Tibial nerve (tissue), 4 donors: ENCODE results near the gene MELTF. TPM values are rescaled to one million over a fixed set of nuclear protein-coding genes. Genes with fewer than 3 reads are reported as not detected.

ENCODE experiments used
- DNase-seq, 2 donors: peaks; one replicate each; pipeline ENCODE4 v3.0.0-alpha.2; 2019; ENCODE audit warnings: low spot score in 2 of 2
- H3K27ac ChIP-seq, 4 donors: fragments of 200-600 bp; sonication (generic) in 3 of 4; one replicate each; pipeline ENCODE4 v1.5.1; 2017 to 2019; ENCODE audit warnings: mild to moderate bottlenecking in 1 of 4
- H3K27me3 ChIP-seq, 2 donors: fragments of 200-600 bp; sonication (generic) in 1 of 2; one replicate each; pipeline versions ENCODE4 v1.5.1 to v1.6.0; 2017 to 2019
- H3K36me3 ChIP-seq, 3 donors: fragments of 200-600 bp; sonication (generic); one replicate each; pipeline ENCODE4 v1.5.1; 2018 to 2019
- H3K4me1 ChIP-seq, 4 donors: fragments of 200-600 bp; sonication (generic) in 3 of 4; one replicate each; pipeline ENCODE4 v1.5.1; 2017 to 2019
- H3K4me3 ChIP-seq, 4 donors: fragments of 200-600 bp; sonication (generic) in 3 of 4; one replicate each; pipeline ENCODE4 v1.5.1; 2017 to 2019; ENCODE audit warnings: mild to moderate bottlenecking in 1 of 4, moderate library complexity in 1 of 4
- H3K9me3 ChIP-seq, 4 donors: fragments of 200-600 bp; sonication (generic) in 3 of 4; one replicate each; pipeline ENCODE4 v1.5.1; 2017 to 2019
- CTCF ChIP-seq, 5 experiments: fragments of 200-600 bp in 3 of 5; fragments of 450-650 bp in 2 of 5; sonication (generic) in 3 of 5; IDR thresholded peaks; one replicate each; pipeline ENCODE4 v1.5.1; 2016 to 2019; ENCODE audit warnings: antibody characterized with exemption in 5 of 5, mild to moderate bottlenecking in 3 of 5, moderate library complexity in 2 of 5
- EP300 ChIP-seq, 2 donors: sonication (generic); formaldehyde crosslinking; IDR thresholded peaks; one replicate each; pipeline ENCODE4 v1.6.1; 2017; ENCODE audit warnings: antibody characterized with exemption in 2 of 2, mild to moderate bottlenecking in 1 of 2
- POLR2A ChIP-seq, 2 donors: fragments of 450-650 bp; IDR thresholded peaks; one replicate each; pipeline ENCODE4 v1.6.1; 2017; ENCODE audit warnings: antibody characterized with exemption in 2 of 2, mild to moderate bottlenecking in 2 of 2, moderate library complexity in 2 of 2
- WGBS, 2 donors: methylation state at CpG; one replicate each; pipeline ENCODE4 v1.1.5; 2018; 5-methylcytosine and 5-hydroxymethylcytosine counted together
- total RNA-seq, 4 donors: library from RNA; depleted of rRNA; stranded (reverse); fragments of >200 nt; gene quantifications; one replicate each; pipeline ENCODE4 v1.1.0, GENCODE V29; 2016

The MELTF gene
- total RNA-seq, 4 donors from 2014 or later = 3.3 to 8.8 (median 7.0) TPM

GRCh38 chr3:196975349-196975748, 54.3 kb downstream of the MELTF start:
- peaks cover 0 to 7% (median 0%) of the 10 kb centered on the region in 4 donors for H3K4me1 ChIP-seq
- H3K4me3 ChIP-seq = no peak overlapping the region
- H3K36me3 ChIP-seq = no peaks in the 10 kb centered on the region
- no peaks in the 10 kb centered on the region for H3K27me3 ChIP-seq
- 58 to 61% methylated on average over 4 of the region's 4 CpGs for WGBS, 2 donors
- no peaks in the 10 kb centered on the region for H3K9me3 ChIP-seq
- DNase-seq = no peak
- H3K27ac ChIP-seq = no peak overlapping the region
- TF ChIP-seq POLR2A (IDR thresholded peaks at IDR 0.05) = no peak
- TF ChIP-seq EP300 (IDR thresholded peaks at IDR 0.05) = no peak
- no peak for TF ChIP-seq CTCF (IDR thresholded peaks at IDR 0.05)

GRCh38 chr3:196974661-196975060, 55.0 kb downstream of the MELTF start:
- H3K27me3 ChIP-seq = no peaks in the 10 kb centered on the region
- H3K9me3 ChIP-seq = no peaks in the 10 kb centered on the region
- TF ChIP-seq POLR2A (IDR thresholded peaks at IDR 0.05) (no peak), EP300 (IDR thresholded peaks at IDR 0.05) (no peak), CTCF (IDR thresholded peaks at IDR 0.05) (no peak)
- 82 to 87% methylated on average over 5 of the region's 5 CpGs for WGBS, 2 donors
- H3K36me3 ChIP-seq = no peaks in the 10 kb centered on the region
- DNase-seq = no peak
- H3K4me1 ChIP-seq = peaks cover 0 to 11% (median 0%) of the 10 kb centered on the region in 4 donors
- no peak overlapping the region for H3K4me3 ChIP-seq
- no peak overlapping the region for H3K27ac ChIP-seq

- H3K27ac ChIP-seq = no peak overlapping the region
- peaks cover 0 to 10% (median 0%) of the 10 kb centered on the region in 3 donors for H3K36me3 ChIP-seq
- TF ChIP-seq EP300 (IDR thresholded peaks at IDR 0.05) (no peak), CTCF (IDR thresholded peaks at IDR 0.05) (no peak), POLR2A (IDR thresholded peaks at IDR 0.05) (no peak)
- H3K4me1 ChIP-seq = peaks cover 0 to 23% (median 4%) of the 10 kb centered on the region in 4 donors
- no peak overlapping the region for H3K4me3 ChIP-seq
- no peaks in the 10 kb centered on the region for H3K27me3 ChIP-seq
- 82 to 86% methylated on average over 7 of the region's 7 CpGs for WGBS, 2 donors
- no peaks in the 10 kb centered on the region for H3K9me3 ChIP-seq
- no peak for DNase-seq
Observed at GRCh38 chr3:196971094-196971698, 58.4 kb downstream of the MELTF start.

DNA sequence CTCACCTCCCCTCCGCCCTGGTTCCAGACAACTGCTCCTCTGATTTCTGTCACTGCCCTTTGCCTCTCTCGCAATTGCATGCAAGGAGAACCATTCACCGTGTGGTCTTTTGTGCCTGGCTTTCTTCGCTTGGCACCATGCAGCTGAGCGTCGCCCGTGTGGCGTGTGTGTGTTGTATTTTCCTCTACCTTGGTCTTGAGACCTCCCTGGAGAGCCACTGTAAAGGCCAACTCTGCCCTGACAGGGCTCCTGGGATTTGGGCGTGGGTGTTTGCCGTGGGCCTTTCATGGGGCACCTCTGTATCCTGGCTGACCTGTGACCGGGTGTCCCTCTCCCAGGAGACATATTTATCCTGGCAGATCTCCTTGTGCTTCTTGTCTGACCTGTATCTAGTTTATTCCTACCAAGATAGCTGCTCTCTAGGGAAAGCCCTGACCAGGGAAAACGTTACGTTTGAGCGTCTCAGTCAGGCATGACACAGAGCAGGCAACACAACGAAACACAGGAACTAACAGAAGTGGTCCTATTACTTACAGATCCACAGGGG, 59.0 kb downstream of the MELTF start:
- WGBS, 2 donors = 83 to 87% methylated on average over 15 of the region's 15 CpGs
- no peaks in the 10 kb centered on the region for H3K27me3 ChIP-seq
- no peak overlapping the region for H3K27ac ChIP-seq
- peaks cover 0 to 16% (median 0%) of the 10 kb centered on the region in 3 donors for H3K36me3 ChIP-seq
- TF ChIP-seq CTCF (IDR thresholded peaks at IDR 0.05) = no peak
- TF ChIP-seq POLR2A (IDR thresholded peaks at IDR 0.05) = no peak
- no peak for TF ChIP-seq EP300 (IDR thresholded peaks at IDR 0.05)
- peaks cover 0 to 23% (median 4%) of the 10 kb centered on the region in 4 donors for H3K4me1 ChIP-seq
- H3K9me3 ChIP-seq = no peaks in the 10 kb centered on the region
- DNase-seq = no peak
- H3K4me3 ChIP-seq = no peak overlapping the region
